ENCODE data around the gene STX19.
"Not testable (repeated sequence)": the region's sequence is repeated elsewhere in the genome, so short reads cannot be mapped to it uniquely, and the experiment has no call there.

Gene STX19

DNA sequence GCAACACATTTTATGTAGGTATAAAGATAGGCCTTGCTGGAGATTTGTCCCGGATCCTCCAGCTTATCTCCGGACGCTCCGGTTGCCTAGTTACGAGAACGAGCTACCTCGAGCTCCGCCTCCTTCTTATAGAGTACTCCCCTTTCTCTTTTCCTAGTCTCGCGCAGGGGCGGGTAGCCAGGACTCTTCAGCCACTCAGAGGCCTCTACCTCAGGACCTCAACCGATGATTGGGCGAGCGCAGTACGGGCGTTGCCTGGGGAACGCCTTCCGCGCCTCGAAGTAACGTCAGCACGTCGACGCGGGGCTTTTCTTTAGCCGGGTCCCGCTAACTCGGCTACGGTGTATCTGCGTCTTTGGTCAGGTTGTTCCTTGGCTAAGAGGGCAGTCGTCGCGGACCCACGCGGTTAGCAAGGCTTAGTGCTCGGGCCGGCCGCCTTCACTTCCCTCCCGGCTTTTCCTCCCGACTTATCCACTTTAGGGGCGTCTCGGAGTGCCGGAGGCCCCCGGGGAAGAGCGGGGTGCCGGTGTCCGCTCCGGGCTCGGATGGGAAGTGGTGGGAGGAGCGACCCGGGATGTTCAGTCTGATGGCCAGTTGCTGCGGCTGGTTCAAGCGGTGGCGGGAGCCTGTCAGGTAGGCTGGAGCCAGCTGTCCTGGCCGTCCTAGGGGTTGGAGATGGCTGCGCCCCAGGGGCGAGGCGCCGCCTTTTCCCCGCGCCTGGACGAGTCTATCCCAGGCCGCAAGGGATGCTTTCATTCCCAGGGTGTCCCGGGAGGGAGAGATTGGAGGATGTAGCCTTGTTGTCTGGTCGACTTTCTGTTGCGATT, 48.3 kb downstream of the STX19 start, which contains the start of gene ARL13B:
TSS of gene ARL13B (plus strand) at position 306 of the 827 bp plus-strand sequence. CDS start at position 575, 269 bp downstream.
- peak; percentile 86 to 91 (median 89) for DNase-seq (ENCODE audit: low read depth in 2 of 3, low spot score in 1 of 3)

DNA sequence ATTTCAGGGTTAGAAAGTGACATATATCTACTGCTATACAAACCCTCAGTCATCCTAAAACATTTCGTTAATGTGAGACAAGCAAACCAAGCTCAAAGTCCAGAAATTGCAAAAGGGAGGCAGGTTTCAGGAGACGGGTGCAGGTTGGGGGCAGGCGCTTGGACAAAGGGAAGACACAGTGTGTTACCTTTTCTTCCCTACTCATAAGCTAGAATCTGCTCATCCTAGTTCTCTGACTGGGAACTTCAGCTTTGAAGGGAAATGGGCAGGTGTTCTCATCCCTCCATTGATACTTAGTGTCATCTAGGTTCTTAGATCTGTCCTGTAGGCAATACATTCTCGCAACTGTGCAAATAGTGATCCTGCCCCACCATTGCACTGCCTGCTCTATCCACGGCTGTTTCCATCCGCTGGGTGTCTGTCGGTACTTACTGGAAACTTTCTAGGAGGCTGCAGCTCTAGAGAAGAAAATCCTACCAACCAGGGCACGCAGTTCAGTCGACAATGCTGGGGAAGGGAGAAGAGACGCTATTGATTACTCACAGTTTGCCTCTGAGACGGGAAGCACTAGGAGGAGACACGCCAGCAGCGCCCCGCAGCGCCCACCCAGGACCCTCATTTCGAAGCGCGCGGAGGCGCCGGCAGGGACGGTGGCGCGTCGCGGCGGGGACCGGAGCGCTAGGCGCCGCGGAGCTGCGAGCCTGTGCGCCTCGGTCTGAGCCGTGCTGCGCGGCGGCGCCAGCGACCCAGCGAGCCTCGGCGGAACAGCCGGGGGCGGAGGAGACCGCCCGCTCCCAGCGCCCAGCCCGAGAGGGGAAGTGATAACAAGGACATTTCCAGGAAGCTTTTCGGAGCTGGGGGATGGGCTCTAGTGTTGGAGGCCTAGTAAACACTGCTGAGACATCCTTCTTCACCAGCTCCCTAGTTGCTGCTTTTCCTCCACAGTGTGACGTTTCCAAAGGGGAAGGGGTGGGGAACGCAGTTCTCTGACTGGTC, 55.0 kb downstream of the STX19 start, which contains the start of gene PROS1:
TSS of gene PROS1 (minus strand) at position 766 of the 996 bp plus-strand sequence. CDS start at position 619, 147 bp downstream.
- peak; percentile 38 to 51 (median 43) for DNase-seq (ENCODE audit: low read depth in 2 of 3, low spot score in 1 of 3)

DNA sequence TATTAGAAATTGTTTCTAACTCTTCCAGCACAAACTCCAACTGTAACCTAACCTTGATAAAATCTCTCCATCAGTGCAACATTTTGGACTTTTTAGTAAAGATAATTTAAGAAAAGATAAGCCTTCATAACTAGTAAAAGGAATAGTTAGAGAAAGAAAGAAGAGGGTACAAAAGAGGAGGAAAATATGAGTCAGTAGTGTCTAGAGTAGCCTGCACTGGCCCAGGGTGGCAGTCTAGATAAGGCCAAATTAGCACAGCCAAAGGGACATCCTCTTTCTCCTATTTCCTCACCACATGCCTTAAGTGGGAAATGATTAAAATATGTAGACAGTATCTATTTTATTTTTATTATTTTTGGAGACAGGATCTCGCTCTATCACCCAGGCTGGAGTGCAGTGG, 58.4 kb downstream of the STX19 start:
- no peak for DNase-seq (ENCODE audit: low read depth in 2 of 3, low spot score in 1 of 3)

DNA sequence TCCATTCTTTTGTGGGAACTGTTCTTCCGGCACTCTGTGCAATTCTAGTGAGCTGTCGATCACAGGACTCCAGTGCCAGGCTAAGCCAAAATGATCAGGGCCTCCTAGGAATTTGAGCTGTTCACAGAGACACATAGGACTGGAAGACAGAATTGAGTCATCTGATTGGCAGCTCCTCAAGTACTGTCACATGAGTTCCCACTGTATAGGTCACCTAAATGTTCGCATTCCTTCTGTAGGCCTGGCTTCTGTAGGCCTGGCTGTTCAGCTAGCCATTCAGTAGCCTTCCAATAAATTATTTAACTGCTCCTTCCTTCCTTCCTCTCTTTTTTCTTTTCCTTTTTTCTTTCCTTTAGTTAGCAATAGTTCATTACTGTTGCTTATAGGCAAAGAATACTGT, 59.0 kb downstream of the STX19 start:
- DNase-seq (ENCODE audit: low read depth in 2 of 3, low spot score in 1 of 3), result no peak

DNA sequence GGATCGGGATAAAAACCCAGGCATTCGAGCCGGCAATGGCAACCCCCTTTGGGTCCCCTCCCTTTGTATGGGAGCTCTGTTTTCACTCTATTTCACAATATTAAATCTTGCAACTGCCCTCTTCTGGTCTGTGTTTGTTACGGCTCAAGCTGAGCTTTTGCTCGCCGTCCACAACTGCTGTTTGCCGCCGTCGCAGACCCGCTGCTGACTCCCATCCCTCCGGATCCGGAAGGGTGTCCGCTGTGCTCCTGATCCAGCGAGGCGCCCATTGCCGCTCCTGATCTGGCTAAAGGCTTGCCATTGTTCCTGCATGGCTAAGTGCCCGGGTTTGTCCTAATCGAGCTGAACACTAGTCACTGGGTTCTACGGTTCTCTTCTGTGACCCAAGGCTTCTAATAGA, 63.3 kb downstream of the STX19 start:
- not testable (repeated sequence) for DNase-seq (ENCODE audit: low read depth in 2 of 3, low spot score in 1 of 3)

Data from stimulated activated CD4-positive, alpha-beta T cell treated with anti-CD3 and anti-CD28 coated beads, Interleukin-12 subunit alpha, Interleukin-12 subunit beta, amount 100 ng/mL, for 48 hours (primary cell).